HepG2 (cell line): ENCODE data around the gene UBR7. TPM values are rescaled to one million over a fixed set of nuclear protein-coding genes. Genes with fewer than 3 reads are reported as not detected.
A peak's percentile ranks its signal among the peaks of the same experiment; 100 is the strongest.

Experiments used
- ISX ChIP-seq: sonication (generic); formaldehyde crosslinking; conservative IDR thresholded peaks from 2 replicates; pipeline ENCODE4 v1.5.0; 2020; ENCODE audit warnings: missing genetic modification reagents
- MAF1 ChIP-seq: sonication (generic); formaldehyde crosslinking; IDR thresholded peaks from 2 replicates; pipeline ENCODE4 v1.5.0; 2020; ENCODE audit warnings: missing genetic modification reagents, borderline replicate concordance
- MED13 ChIP-seq: sonication (generic); formaldehyde crosslinking; IDR thresholded peaks from 2 replicates; pipeline ENCODE4 v1.5.0; 2020; ENCODE audit warnings: missing genetic modification reagents
- MTA1 ChIP-seq: sonication (generic); formaldehyde crosslinking; IDR thresholded peaks from 2 replicates; pipeline ENCODE4 v1.4.0; 2020; ENCODE audit warnings: missing genetic modification reagents, mild to moderate bottlenecking, borderline replicate concordance
- RFX3 ChIP-seq: IDR thresholded peaks from 2 replicates; pipeline ENCODE4 v1.6.1; 2016; ENCODE audit warnings: missing biosample characterization, missing genetic modification reagents
- TCF7 ChIP-seq: sonication (generic); IDR thresholded peaks from 2 replicates; pipeline ENCODE4 v1.6.1; 2016; ENCODE audit warnings: antibody characterized with exemption, low read depth
- ZNF12 ChIP-seq: sonication (generic); formaldehyde crosslinking; IDR thresholded peaks from 2 replicates; pipeline ENCODE4 v1.5.0; 2020; ENCODE audit warnings: missing genetic modification reagents
- ZNF879 ChIP-seq: sonication (generic); formaldehyde crosslinking; IDR thresholded peaks from 2 replicates; pipeline ENCODE4 v1.8.1; 2023; ENCODE audit warnings: missing genetic modification reagents
- ZNF883 ChIP-seq: sonication (generic); formaldehyde crosslinking; IDR thresholded peaks from 2 replicates; pipeline ENCODE4 v1.5.1; 2020; ENCODE audit warnings: mild to moderate bottlenecking, missing genetic modification reagents; ENCODE audit errors: not compliant biosample characterization
- polyA plus RNA-seq, 8 experiments: library from polyadenylated mRNA; depleted of rRNA in 3 of 8; stranded (reverse) in 7 of 8; unstranded in 1 of 8; fragments of >200 nt; fragmentation: Illumina TruSeq in 4 of 8; extraction: Trizol in 4 of 8; gene quantifications; 2 replicates each; pipeline versions ENCODE4 v1.2.1 to v1.2.3, GENCODE V29; 2011 to 2016; ENCODE audit warnings: low read depth in 4 of 8, missing spikeins in 1 of 8, mixed read lengths in 1 of 8; ENCODE audit not compliant: insufficient read depth in 1 of 8
- total RNA-seq, 5 experiments: library from RNA; depleted of rRNA; stranded (reverse); fragments of >200 nt; fragmentation: Illumina TruSeq; extraction: Trizol; gene quantifications; 2 replicates each; pipeline ENCODE4 v1.2.3, GENCODE V29; 2016; ENCODE audit warnings: low read depth in 1 of 5
- TF ChIP-seq, protein P1 (sequence below): sonication (generic); formaldehyde crosslinking; IDR thresholded peaks from 2 replicates; pipeline ENCODE4 v1.8.0; 2022; ENCODE audit warnings: missing genetic modification reagents, mild to moderate bottlenecking, moderate library complexity, borderline replicate concordance
- TF ChIP-seq, protein P2 (sequence below): sonication (generic); formaldehyde crosslinking; IDR thresholded peaks from 2 replicates; pipeline ENCODE4 v1.5.0; 2020; ENCODE audit warnings: mild to moderate bottlenecking, missing genetic modification reagents, borderline replicate concordance
- TF ChIP-seq, protein P3 (sequence below): sonication (generic); formaldehyde crosslinking; IDR thresholded peaks from 2 replicates; pipeline ENCODE4 v1.8.1; 2023; ENCODE audit warnings: mild to moderate bottlenecking, moderate library complexity, missing genetic modification reagents
- TF ChIP-seq, protein P4 (sequence below): sonication (generic); formaldehyde crosslinking; IDR thresholded peaks from 2 replicates; pipeline ENCODE4 v1.9.0; 2021; ENCODE audit warnings: missing genetic modification reagents, mild to moderate bottlenecking, borderline replicate concordance
- TF ChIP-seq, protein P5 (sequence below): IDR thresholded peaks from 2 replicates; pipeline ENCODE4 v1.4.0; 2020; ENCODE audit warnings: mild to moderate bottlenecking, missing genetic modification reagents
- TF ChIP-seq, protein P6 (sequence below): sonication (generic); formaldehyde crosslinking; IDR thresholded peaks from 2 replicates; pipeline ENCODE4 v1.5.1; 2020; ENCODE audit warnings: missing genetic modification reagents, mild to moderate bottlenecking, borderline replicate concordance

UBR7 gene
- total and polyA plus RNA-seq, 2 of the 13 experiments (the other 11 are each of a cell fraction or from before 2014, with no cell fraction given), result 11.0 to 19.7 TPM

DNA sequence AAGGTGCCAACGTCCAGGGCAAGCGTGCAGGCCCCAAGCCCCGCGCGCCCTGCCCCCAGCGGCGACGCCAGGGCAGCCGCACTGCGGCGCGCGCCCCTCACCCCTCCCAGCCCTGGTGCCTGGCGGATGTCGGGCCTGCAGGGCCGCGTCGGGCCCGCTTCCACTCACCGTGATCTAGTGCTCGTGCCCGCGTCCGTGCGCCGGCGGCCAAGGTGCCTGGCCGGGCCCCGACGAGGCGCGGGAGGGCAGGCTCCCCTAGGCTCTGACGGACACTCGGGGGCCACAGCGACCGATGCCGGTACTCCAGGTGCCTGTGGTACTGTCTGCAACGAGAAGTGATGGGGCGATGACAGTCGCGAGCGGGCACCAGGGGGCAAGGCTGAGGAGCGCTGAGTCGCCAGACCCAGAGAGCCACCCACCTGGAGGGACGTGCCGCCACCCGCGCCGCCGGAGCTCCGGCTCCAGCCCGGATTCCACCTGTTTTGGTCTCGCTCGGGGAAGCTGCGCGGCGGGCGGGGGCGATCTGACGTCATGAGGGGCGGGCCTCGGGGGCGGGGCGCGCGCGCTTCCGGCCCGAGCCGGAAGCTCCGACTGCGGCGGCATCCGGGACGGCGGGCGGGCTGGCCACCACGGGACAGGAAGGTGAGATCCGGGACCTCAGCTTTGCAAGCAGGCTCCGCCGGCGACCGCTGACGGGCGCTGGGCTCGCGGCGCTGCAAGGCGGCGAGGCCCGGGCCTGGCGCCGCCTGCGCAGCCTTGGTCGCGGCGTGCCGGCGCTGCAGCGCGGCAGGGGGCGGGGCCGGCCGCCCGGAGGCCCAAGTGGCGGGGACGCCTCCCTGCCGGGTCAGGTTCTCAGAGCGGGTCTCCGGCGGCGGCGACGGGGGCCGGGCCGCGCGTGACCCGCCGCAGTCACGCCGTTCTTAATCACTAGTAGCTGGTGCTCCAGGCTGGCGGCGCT, 22.4 kb upstream of the UBR7 start, which contains the start of the genes LYSET and MOAP1 (continued):
- TF ChIP-seq, protein P1, sequence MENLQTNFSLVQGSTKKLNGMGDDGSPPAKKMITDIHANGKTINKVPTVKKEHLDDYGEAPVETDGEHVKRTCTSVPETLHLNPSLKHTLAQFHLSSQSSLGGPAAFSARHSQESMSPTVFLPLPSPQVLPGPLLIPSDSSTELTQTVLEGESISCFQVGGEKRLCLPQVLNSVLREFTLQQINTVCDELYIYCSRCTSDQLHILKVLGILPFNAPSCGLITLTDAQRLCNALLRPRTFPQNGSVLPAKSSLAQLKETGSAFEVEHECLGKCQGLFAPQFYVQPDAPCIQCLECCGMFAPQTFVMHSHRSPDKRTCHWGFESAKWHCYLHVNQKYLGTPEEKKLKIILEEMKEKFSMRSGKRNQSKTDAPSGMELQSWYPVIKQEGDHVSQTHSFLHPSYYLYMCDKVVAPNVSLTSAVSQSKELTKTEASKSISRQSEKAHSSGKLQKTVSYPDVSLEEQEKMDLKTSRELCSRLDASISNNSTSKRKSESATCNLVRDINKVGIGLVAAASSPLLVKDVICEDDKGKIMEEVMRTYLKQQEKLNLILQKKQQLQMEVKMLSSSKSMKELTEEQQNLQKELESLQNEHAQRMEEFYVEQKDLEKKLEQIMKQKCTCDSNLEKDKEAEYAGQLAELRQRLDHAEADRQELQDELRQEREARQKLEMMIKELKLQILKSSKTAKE (CRISPR knock-in tag), result peak; percentile 61; the same call in 1 of the 2 replicates
- TF ChIP-seq ZNF879 (CRISPR knock-in tag) (0 out of 2 replicates have a peak, but pooled peaks have one; percentile 60), MAF1 (CRISPR knock-in tag) (no peak; the same call in 1 of the 2 replicates), MTA1 (CRISPR knock-in tag) (peak; percentile 84), ISX (CRISPR knock-in tag) (peak; percentile 85; the same call in 1 of the 2 replicates), ZNF883 (CRISPR knock-in tag) (peak; percentile 60), ZNF12 (CRISPR knock-in tag) (no peak), MED13 (peak; percentile 72; the same call in 1 of the 2 replicates), TCF7 (no peak), RFX3 (no peak)
- TF ChIP-seq, protein P2, sequence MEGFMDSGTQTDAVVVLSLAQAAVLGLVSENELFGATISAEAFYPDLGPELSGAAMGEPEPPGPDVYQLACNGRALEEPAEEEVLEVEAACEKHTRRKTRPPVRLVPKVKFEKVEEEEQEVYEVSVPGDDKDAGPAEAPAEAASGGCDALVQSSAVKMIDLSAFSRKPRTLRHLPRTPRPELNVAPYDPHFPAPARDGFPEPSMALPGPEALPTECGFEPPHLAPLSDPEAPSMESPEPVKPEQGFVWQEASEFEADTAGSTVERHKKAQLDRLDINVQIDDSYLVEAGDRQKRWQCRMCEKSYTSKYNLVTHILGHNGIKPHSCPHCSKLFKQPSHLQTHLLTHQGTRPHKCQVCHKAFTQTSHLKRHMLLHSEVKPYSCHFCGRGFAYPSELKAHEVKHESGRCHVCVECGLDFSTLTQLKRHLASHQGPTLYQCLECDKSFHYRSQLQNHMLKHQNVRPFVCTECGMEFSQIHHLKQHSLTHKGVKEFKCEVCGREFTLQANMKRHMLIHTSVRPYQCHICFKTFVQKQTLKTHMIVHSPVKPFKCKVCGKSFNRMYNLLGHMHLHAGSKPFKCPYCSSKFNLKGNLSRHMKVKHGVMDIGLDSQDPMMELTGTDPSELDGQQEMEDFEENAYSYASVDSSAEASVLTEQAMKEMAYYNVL (CRISPR knock-in tag), result no peak
- TF ChIP-seq, protein P3, sequence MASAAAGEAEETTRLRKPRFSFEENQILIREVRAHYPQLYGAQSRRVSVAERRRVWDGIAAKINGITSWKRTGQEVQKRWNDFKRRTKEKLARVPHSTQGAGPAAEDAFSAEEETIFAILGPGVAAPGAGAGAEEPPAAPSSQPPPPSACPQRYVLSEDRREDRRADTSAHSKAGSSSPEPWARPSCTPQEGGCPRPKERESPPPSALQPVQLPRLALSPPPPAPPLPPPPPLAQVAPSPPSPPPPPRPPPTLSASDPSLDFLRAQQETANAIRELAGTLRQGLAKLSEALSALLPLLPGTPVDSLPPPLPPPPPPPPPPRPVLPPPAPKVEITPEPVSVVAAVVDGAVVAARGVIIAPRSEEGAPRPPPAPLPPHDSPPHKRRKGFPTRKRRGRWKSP (CRISPR knock-in tag), result peak; percentile 48; the same call in 1 of the 2 replicates
- TF ChIP-seq, protein P4, sequence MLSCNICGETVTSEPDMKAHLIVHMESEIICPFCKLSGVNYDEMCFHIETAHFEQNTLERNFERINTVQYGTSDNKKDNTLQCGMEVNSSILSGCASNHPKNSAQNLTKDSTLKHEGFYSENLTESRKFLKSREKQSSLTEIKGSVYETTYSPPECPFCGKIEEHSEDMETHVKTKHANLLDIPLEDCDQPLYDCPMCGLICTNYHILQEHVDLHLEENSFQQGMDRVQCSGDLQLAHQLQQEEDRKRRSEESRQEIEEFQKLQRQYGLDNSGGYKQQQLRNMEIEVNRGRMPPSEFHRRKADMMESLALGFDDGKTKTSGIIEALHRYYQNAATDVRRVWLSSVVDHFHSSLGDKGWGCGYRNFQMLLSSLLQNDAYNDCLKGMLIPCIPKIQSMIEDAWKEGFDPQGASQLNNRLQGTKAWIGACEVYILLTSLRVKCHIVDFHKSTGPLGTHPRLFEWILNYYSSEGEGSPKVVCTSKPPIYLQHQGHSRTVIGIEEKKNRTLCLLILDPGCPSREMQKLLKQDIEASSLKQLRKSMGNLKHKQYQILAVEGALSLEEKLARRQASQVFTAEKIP (CRISPR knock-in tag), result no peak
- TF ChIP-seq, protein P5, sequence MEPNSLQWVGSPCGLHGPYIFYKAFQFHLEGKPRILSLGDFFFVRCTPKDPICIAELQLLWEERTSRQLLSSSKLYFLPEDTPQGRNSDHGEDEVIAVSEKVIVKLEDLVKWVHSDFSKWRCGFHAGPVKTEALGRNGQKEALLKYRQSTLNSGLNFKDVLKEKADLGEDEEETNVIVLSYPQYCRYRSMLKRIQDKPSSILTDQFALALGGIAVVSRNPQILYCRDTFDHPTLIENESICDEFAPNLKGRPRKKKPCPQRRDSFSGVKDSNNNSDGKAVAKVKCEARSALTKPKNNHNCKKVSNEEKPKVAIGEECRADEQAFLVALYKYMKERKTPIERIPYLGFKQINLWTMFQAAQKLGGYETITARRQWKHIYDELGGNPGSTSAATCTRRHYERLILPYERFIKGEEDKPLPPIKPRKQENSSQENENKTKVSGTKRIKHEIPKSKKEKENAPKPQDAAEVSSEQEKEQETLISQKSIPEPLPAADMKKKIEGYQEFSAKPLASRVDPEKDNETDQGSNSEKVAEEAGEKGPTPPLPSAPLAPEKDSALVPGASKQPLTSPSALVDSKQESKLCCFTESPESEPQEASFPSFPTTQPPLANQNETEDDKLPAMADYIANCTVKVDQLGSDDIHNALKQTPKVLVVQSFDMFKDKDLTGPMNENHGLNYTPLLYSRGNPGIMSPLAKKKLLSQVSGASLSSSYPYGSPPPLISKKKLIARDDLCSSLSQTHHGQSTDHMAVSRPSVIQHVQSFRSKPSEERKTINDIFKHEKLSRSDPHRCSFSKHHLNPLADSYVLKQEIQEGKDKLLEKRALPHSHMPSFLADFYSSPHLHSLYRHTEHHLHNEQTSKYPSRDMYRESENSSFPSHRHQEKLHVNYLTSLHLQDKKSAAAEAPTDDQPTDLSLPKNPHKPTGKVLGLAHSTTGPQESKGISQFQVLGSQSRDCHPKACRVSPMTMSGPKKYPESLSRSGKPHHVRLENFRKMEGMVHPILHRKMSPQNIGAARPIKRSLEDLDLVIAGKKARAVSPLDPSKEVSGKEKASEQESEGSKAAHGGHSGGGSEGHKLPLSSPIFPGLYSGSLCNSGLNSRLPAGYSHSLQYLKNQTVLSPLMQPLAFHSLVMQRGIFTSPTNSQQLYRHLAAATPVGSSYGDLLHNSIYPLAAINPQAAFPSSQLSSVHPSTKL (CRISPR knock-in tag), result peak; percentile 28
- TF ChIP-seq, protein P6, sequence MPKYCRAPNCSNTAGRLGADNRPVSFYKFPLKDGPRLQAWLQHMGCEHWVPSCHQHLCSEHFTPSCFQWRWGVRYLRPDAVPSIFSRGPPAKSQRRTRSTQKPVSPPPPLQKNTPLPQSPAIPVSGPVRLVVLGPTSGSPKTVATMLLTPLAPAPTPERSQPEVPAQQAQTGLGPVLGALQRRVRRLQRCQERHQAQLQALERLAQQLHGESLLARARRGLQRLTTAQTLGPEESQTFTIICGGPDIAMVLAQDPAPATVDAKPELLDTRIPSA, result no peak
